ENCODE data around the gene OR5T1. TPM values are rescaled to one million over a fixed set of nuclear protein-coding genes. Genes with fewer than 3 reads are reported as not detected.

Gene OR5T1
- not detected for total RNA-seq
- polyA plus RNA-seq: not detected
- long read RNA-seq, donor 1: 0 reads
- long read RNA-seq, donor 2: 0 reads
- long read RNA-seq, donor 3: 0 reads
- long read RNA-seq, donor 4: 0 reads
- long read RNA-seq, donor 5: 0 reads
- long read RNA-seq, donor 6: 0 reads
- long read RNA-seq, donor 7: 0 reads
- long read RNA-seq, donor 8: 0 reads
- long read RNA-seq, donor 9: 0 reads
- long read RNA-seq, donor 10: 0 reads

DNA sequence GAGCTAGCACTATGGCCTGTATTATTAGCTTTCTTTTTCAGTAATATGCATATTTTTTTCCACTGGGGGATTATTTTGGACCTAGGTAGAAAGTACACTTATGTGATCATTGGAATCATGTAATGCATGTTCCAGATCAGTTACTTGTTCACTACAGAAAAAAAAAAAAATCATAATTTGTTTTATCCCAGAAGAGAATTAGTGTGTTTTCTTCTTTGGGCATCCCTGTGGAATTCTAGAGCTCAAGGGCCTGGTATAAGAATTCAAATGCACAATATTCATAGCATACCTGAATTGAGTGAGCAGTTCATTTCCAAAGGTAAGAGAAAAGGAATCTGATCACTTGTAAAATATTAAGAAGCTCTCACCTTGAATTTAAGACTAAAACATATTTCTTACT, at the start of gene OR5T1:
OR5T1 (plus strand) TSS at position 301 of the 400 bp plus-strand sequence. CDS start 1,485 bp downstream, outside the sequence.
- no peak within 1 kb of the TSS for H3K4me3 ChIP-seq (ENCODE audit: low read length in 2 of 2)
- H3K27me3 ChIP-seq (ENCODE audit: control insufficient read depth in 2 of 2, insufficient read depth in 1 of 2, low read length in 1 of 2): no peaks in the 10 kb centered on the region
- DNase-seq (ENCODE audit: low read depth in 6 of 9, low spot score in 9 of 9): no peak

DNA sequence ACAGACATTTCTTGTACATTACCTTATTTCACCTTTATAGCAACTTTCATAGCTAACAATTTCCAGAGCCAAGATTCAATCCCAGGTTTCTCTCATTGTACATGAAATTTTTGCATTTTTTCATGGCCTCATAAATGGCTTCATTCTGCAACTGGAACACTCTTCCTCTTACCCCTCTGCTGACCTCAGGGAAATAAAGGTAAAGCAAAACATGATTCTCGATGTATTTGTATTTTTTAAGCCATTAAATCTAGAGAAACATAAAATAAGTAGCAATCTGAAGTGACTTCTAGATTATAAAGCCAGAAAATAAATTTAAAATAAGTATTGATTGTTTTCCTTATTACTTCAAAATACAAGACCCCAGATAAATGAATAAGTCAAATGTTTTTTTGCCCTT, 39.8 kb upstream of the OR5T1 start, which contains the start of gene OR5T2:
OR5T2 (minus strand) TSS at position 101 of the 400 bp plus-strand sequence. CDS start 1,193 bp downstream, outside the sequence.
- no peak for DNase-seq (ENCODE audit: low read depth in 6 of 9, low spot score in 9 of 9)
- no peak within 1 kb of the TSS for H3K27ac ChIP-seq (ENCODE audit: low read depth in 1 of 2, low read length in 1 of 2)
- no peak within 1 kb of the TSS for H3K4me3 ChIP-seq (ENCODE audit: low read length in 2 of 2)
- 62% methylated on average over 1 of the region's 1 CpG for WGBS
- H3K27me3 ChIP-seq (ENCODE audit: control insufficient read depth in 2 of 2, insufficient read depth in 1 of 2, low read length in 1 of 2): no peaks in the 10 kb centered on the region
- H3K4me1 ChIP-seq (ENCODE audit: control insufficient read depth in 2 of 2, insufficient read depth in 2 of 2, low read length in 2 of 2): no peaks in the 10 kb centered on the region
- no peaks in the 10 kb centered on the region for H3K9me3 ChIP-seq (ENCODE audit: control insufficient read depth in 2 of 2, insufficient read depth in 1 of 2, low read length in 1 of 2)
- H3K36me3 ChIP-seq (ENCODE audit: control insufficient read depth in 2 of 2, insufficient read depth in 2 of 2, low read length in 1 of 2): no peaks in the 10 kb centered on the region

More for the DNA sequence above, at the start of gene OR5T1:
- H3K27ac ChIP-seq (ENCODE audit: low read depth in 1 of 2, low read length in 1 of 2): no peak within 1 kb of the TSS
- no peaks in the 10 kb centered on the region for H3K9me3 ChIP-seq (ENCODE audit: control insufficient read depth in 2 of 2, insufficient read depth in 1 of 2, low read length in 1 of 2)
- H3K36me3 ChIP-seq (ENCODE audit: control insufficient read depth in 2 of 2, insufficient read depth in 2 of 2, low read length in 1 of 2): no peaks in the 10 kb centered on the region
- H3K4me1 ChIP-seq (ENCODE audit: control insufficient read depth in 2 of 2, insufficient read depth in 2 of 2, low read length in 2 of 2): no peaks in the 10 kb centered on the region

DNA sequence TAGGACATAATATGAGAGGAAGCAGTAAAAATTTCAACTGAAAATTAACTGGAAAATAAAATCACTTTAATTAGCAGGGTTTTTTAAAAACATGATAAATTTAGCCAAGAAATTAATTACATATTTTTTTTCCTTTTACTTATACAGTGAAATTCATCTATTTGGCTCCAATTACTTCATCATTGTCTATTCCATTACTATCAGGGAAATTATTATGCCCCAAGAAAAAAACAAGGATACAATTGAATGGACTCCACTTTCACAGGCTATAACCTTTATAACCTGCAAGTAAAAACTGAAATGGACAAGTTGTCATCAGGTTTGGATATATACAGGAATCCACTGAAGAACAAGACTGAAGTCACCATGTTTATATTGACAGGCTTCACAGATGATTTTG, 22.0 kb upstream of the OR5T1 start, which contains the start of gene OR5T3:
OR5T3 (plus strand) TSS at position 301 of the 400 bp plus-strand sequence; CDS start at position 301, 0 bp downstream.
- Histone ChIP-seq H3K4me3 (ENCODE audit: low read length in 2 of 2) (no peak within 1 kb of the TSS), H3K27ac (ENCODE audit: low read depth in 1 of 2, low read length in 1 of 2) (no peak within 1 kb of the TSS), H3K36me3 (ENCODE audit: control insufficient read depth in 2 of 2, insufficient read depth in 2 of 2, low read length in 1 of 2) (no peaks in the 10 kb centered on the region), H3K9me3 (ENCODE audit: control insufficient read depth in 2 of 2, insufficient read depth in 1 of 2, low read length in 1 of 2) (peaks cover 0 to 2% of the 10 kb centered on the region in 2 donors), H3K27me3 (ENCODE audit: control insufficient read depth in 2 of 2, insufficient read depth in 1 of 2, low read length in 1 of 2) (no peaks in the 10 kb centered on the region), H3K4me1 (ENCODE audit: control insufficient read depth in 2 of 2, insufficient read depth in 2 of 2, low read length in 2 of 2) (no peaks in the 10 kb centered on the region)
- DNase-seq (ENCODE audit: low read depth in 6 of 9, low spot score in 9 of 9): no peak

DNA sequence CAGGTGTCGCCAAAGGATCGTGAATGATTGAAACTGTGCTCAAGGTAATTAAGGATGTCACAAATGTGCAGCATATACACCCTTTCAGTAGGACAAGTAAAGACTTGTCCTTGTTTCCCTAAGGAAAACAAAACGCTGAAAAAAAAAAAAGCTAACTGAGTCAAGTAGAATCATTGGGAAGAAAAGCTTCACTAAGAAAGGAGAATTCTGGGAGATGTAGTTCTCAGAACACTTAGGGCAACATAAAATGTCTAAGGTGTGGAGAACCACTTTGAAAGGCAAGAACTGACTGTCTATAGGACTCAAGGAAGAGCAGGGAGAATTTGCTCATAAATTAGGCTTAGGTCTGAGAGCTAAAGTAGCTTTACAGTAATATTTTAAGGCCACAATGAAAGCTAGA, 2.9 kb upstream of the OR5T1 start:
- Histone ChIP-seq H3K4me3 (ENCODE audit: low read length in 2 of 2) (no peak overlapping the region), H3K36me3 (ENCODE audit: control insufficient read depth in 2 of 2, insufficient read depth in 2 of 2, low read length in 1 of 2) (no peaks in the 10 kb centered on the region), H3K4me1 (ENCODE audit: control insufficient read depth in 2 of 2, insufficient read depth in 2 of 2, low read length in 2 of 2) (no peaks in the 10 kb centered on the region), H3K9me3 (ENCODE audit: control insufficient read depth in 2 of 2, insufficient read depth in 1 of 2, low read length in 1 of 2) (no peaks in the 10 kb centered on the region), H3K27ac (ENCODE audit: low read depth in 1 of 2, low read length in 1 of 2) (no peak overlapping the region), H3K27me3 (ENCODE audit: control insufficient read depth in 2 of 2, insufficient read depth in 1 of 2, low read length in 1 of 2) (no peaks in the 10 kb centered on the region)
- no peak for DNase-seq (ENCODE audit: low read depth in 6 of 9, low spot score in 9 of 9)
- 67% methylated on average over 3 of the region's 3 CpGs for WGBS

DNA sequence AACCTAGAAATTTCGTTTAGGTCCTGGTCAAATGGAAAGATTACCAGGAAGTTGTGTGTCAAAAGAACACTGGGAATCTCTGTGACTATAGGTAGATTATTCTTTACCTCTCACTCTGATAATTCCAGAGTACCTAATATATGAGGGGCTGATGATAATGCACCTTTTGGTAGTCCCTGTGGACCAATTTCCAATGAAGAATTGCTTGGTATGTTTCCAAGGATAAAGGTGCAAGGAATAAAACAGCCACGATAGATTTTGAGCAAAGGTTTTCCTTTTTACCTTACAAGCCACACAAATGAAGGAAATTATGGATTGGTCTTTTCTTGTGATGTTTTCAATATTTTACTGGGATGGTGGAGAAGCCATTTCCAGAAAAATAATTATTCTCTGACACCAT, 18.2 kb downstream of the OR5T1 start, which contains the start of gene OR8H1:
OR8H1 (minus strand) TSS at position 101 of the 400 bp plus-strand sequence. CDS start 1,192 bp downstream, outside the sequence.
- no peak for DNase-seq (ENCODE audit: low read depth in 6 of 9, low spot score in 9 of 9)
- Histone ChIP-seq H3K27ac (ENCODE audit: low read depth in 1 of 2, low read length in 1 of 2) (no peak within 1 kb of the TSS), H3K4me3 (ENCODE audit: low read length in 2 of 2) (no peak within 1 kb of the TSS), H3K36me3 (ENCODE audit: control insufficient read depth in 2 of 2, insufficient read depth in 2 of 2, low read length in 1 of 2) (no peaks in the 10 kb centered on the region), H3K4me1 (ENCODE audit: control insufficient read depth in 2 of 2, insufficient read depth in 2 of 2, low read length in 2 of 2) (no peaks in the 10 kb centered on the region), H3K9me3 (ENCODE audit: control insufficient read depth in 2 of 2, insufficient read depth in 1 of 2, low read length in 1 of 2) (no peaks in the 10 kb centered on the region), H3K27me3 (ENCODE audit: control insufficient read depth in 2 of 2, insufficient read depth in 1 of 2, low read length in 1 of 2) (no peaks in the 10 kb centered on the region)
- 72% methylated on average over 2 of the region's 2 CpGs for WGBS

DNA sequence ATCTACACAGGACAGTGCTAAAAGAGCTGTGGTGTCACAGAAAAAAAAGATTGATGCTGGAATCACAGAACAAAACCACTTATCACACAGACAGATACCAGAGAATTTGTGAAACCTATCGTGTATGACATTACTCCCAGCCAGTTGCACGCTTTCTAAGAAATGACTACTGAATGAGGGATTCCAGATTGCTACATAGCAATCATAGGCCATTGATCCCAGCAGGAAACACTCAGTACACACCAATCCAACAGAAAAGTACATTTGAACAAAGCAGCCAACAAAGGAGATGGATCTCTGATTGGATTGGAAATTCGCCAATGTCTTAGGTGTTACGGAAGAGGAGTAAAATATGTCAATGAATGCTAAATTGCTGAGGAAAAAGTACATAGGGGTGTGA, 22.9 kb downstream of the OR5T1 start:
- H3K27me3 ChIP-seq (ENCODE audit: control insufficient read depth in 2 of 2, insufficient read depth in 1 of 2, low read length in 1 of 2): no peaks in the 10 kb centered on the region
- no peak overlapping the region for H3K27ac ChIP-seq (ENCODE audit: low read depth in 1 of 2, low read length in 1 of 2)
- H3K9me3 ChIP-seq (ENCODE audit: control insufficient read depth in 2 of 2, insufficient read depth in 1 of 2, low read length in 1 of 2): no peaks in the 10 kb centered on the region
- 93% methylated on average over 4 of the region's 4 CpGs for WGBS
- no peak overlapping the region for H3K4me3 ChIP-seq (ENCODE audit: low read length in 2 of 2)
- no peak for DNase-seq (ENCODE audit: low read depth in 6 of 9, low spot score in 9 of 9)
- H3K4me1 ChIP-seq (ENCODE audit: control insufficient read depth in 2 of 2, insufficient read depth in 2 of 2, low read length in 2 of 2): no peaks in the 10 kb centered on the region
- no peaks in the 10 kb centered on the region for H3K36me3 ChIP-seq (ENCODE audit: control insufficient read depth in 2 of 2, insufficient read depth in 2 of 2, low read length in 1 of 2)

DNA sequence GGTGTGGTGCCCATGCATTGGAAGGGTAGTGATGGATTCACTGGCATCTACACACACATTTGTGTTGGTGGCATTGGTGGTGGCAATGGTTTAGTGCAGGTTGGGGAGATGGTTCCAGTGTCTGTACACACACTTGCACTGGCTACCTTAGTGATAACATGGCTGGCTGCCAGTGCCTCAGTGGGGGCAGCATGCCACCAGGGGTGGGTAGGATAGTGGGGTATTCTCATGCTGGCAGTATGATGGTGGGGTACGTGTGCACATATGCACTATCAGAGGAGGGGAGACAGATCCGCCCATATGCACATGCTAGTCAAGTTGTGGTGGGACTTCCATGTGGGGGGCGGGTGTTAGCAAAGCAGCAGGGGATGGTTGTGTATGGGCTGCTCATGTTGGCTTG, 33.9 kb downstream of the OR5T1 start:
- Histone ChIP-seq H3K36me3 (ENCODE audit: control insufficient read depth in 2 of 2, insufficient read depth in 2 of 2, low read length in 1 of 2) (no peaks in the 10 kb centered on the region), H3K27me3 (ENCODE audit: control insufficient read depth in 2 of 2, insufficient read depth in 1 of 2, low read length in 1 of 2) (no peaks in the 10 kb centered on the region), H3K9me3 (ENCODE audit: control insufficient read depth in 2 of 2, insufficient read depth in 1 of 2, low read length in 1 of 2) (peaks cover 0 to 9% of the 10 kb centered on the region in 2 donors), H3K27ac (ENCODE audit: low read depth in 1 of 2, low read length in 1 of 2) (no peak overlapping the region), H3K4me3 (ENCODE audit: low read length in 2 of 2) (no peak overlapping the region), H3K4me1 (ENCODE audit: control insufficient read depth in 2 of 2, insufficient read depth in 2 of 2, low read length in 2 of 2) (no peaks in the 10 kb centered on the region)
- DNase-seq (ENCODE audit: low read depth in 6 of 9, low spot score in 9 of 9): no peak
- 97% methylated on average over 3 of the region's 3 CpGs for WGBS

DNA sequence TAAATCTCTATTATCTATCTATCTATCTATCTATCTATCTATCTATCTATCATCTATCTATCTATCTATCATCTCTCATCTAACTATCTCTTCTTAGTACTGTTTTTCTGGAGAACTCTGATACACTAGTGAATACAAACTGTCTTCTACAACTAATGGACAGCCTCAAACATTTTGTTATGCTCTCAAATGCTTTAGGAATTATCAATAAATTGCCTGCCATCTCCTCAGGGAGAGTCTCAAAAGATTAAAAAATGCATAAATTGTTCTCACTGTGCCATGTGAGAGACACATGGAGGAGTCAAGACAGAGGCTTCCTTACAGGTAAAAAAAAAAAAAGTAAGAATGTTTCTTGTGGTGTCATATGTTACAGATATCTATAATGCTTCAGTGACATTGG, 40.9 kb downstream of the OR5T1 start, which contains the start of gene OR8K3:
OR8K3 (plus strand) TSS at position 301 of the 400 bp plus-strand sequence. CDS start 3,163 bp downstream, outside the sequence.
- H3K27ac ChIP-seq (ENCODE audit: low read depth in 1 of 2, low read length in 1 of 2): no peak within 1 kb of the TSS
- no peaks in the 10 kb centered on the region for H3K36me3 ChIP-seq (ENCODE audit: control insufficient read depth in 2 of 2, insufficient read depth in 2 of 2, low read length in 1 of 2)
- H3K4me1 ChIP-seq (ENCODE audit: control insufficient read depth in 2 of 2, insufficient read depth in 2 of 2, low read length in 2 of 2): no peaks in the 10 kb centered on the region
- H3K4me3 ChIP-seq (ENCODE audit: low read length in 2 of 2): no peak within 1 kb of the TSS
- no peak for DNase-seq (ENCODE audit: low read depth in 6 of 9, low spot score in 9 of 9)
- H3K27me3 ChIP-seq (ENCODE audit: control insufficient read depth in 2 of 2, insufficient read depth in 1 of 2, low read length in 1 of 2): no peaks in the 10 kb centered on the region
- H3K9me3 ChIP-seq (ENCODE audit: control insufficient read depth in 2 of 2, insufficient read depth in 1 of 2, low read length in 1 of 2): no peaks in the 10 kb centered on the region
